Brain microvascular endothelial cell (primary cell): ENCODE results near the gene OXER1.

ENCODE experiments used
- DNase-seq: peaks from one replicate; pipeline ENCODE4 v3.0.0-alpha.2; 2020
- H3K27ac ChIP-seq: fragments of 250-450 bp; sonication (Bioruptor Pico); 2 replicates; pipeline ENCODE4 v1.5.1; 2020; ENCODE audit warnings: mild to moderate bottlenecking, moderate library complexity
- H3K27me3 ChIP-seq: fragments of 250-450 bp; sonication (Bioruptor Pico); replicated peaks from 2 replicates; pipeline ENCODE4 v1.5.1; 2020; ENCODE audit warnings: mild to moderate bottlenecking
- H3K36me3 ChIP-seq: fragments of 250-450 bp; sonication (Bioruptor Pico); replicated peaks from 2 replicates; pipeline ENCODE4 v1.5.1; 2020; ENCODE audit warnings: mild to moderate bottlenecking
- H3K4me3 ChIP-seq: 2 replicates; pipeline ENCODE4 v1.5.1; 2011; ENCODE audit warnings: low read depth, mild to moderate bottlenecking, control low read depth, low read length, moderate library complexity
- in situ Hi-C: cut with HindIII; loops from 2 replicates; pipeline ENCODE4 v1.10.0; 2017; ENCODE audit warnings: low sequenced_read_pairs, low pct_ligation_motif_present
- TF ChIP-seq, protein P1 (sequence below): IDR thresholded peaks from 2 replicates; pipeline ENCODE4 v1.5.1; 2011; ENCODE audit warnings: low read depth, mild to moderate bottlenecking, moderate library complexity, low read length, control low read depth, inconsistent platforms; ENCODE audit errors: missing control alignments

OXER1 gene

GRCh38 chr2:42809131-42809818 lies 45.3 kb upstream of the OXER1 start:
- peak overlapping the region; percentile 97 for H3K27ac ChIP-seq
- H3K36me3 ChIP-seq = no peaks in the 10 kb centered on the region
- no peaks in the 10 kb centered on the region for H3K27me3 ChIP-seq
- H3K4me3 ChIP-seq = peak overlapping the region; percentile 63
- in situ Hi-C loops = no loop called here
- no peak for DNase-seq
- TF ChIP-seq, protein P1, sequence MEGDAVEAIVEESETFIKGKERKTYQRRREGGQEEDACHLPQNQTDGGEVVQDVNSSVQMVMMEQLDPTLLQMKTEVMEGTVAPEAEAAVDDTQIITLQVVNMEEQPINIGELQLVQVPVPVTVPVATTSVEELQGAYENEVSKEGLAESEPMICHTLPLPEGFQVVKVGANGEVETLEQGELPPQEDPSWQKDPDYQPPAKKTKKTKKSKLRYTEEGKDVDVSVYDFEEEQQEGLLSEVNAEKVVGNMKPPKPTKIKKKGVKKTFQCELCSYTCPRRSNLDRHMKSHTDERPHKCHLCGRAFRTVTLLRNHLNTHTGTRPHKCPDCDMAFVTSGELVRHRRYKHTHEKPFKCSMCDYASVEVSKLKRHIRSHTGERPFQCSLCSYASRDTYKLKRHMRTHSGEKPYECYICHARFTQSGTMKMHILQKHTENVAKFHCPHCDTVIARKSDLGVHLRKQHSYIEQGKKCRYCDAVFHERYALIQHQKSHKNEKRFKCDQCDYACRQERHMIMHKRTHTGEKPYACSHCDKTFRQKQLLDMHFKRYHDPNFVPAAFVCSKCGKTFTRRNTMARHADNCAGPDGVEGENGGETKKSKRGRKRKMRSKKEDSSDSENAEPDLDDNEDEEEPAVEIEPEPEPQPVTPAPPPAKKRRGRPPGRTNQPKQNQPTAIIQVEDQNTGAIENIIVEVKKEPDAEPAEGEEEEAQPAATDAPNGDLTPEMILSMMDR = no peak

DNA sequence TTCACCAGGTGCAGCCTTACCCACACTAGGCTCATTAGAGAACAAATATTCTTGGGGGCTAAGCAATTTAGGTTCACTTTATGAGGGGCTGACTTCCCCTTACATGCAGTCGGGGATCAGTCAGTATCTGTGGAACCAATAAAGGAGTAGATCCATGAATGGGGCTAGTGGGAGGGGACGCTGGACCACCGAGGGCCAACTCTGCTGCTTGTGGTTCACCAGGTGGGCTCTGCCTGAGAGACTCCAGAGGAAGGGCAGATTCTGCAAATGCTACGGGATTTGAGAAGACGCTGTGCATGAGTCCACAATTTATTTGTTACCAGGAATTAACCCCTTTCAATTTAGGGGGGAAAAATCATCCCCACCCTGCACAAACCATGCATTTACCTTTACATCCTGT lies 44.4 kb upstream of the OXER1 start:
- DNase-seq = no peak
- TF ChIP-seq, protein P1 = no peak
- H3K4me3 ChIP-seq = no peak overlapping the region
- no peak overlapping the region for H3K27ac ChIP-seq
- H3K27me3 ChIP-seq = no peaks in the 10 kb centered on the region
- in situ Hi-C loops = no loop called here
- no peaks in the 10 kb centered on the region for H3K36me3 ChIP-seq

DNA sequence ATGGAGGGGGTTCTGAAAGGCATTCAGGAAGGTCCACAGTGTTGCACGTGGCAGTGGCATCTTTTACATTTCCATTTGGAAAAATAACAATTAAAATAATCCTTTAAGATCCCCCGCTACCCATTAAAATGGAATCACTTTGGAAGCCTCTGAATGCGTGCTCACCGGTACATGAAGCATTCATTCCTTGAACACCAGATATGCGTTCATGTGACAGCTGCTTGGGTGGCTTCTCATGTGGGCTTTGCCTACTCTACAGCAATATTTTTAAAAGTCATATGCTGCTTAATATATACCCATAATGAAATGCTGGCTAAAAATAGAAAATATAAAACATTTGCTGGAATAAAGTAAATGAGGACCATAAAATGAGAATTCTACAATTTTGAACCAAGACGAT lies 42.9 kb upstream of the OXER1 start:
- TF ChIP-seq, protein P1 = no peak
- no peak for DNase-seq
- H3K27ac ChIP-seq = no peak overlapping the region
- H3K27me3 ChIP-seq = no peaks in the 10 kb centered on the region
- H3K36me3 ChIP-seq = no peaks in the 10 kb centered on the region
- no peak overlapping the region for H3K4me3 ChIP-seq
- in situ Hi-C loops = no loop called here

- in situ Hi-C loops = no loop called here
- Histone ChIP-seq H3K27me3 (no peaks in the 10 kb centered on the region), H3K27ac (no peak overlapping the region), H3K4me3 (no peak overlapping the region), H3K36me3 (no peaks in the 10 kb centered on the region)
- DNase-seq = no peak
- TF ChIP-seq, protein P1 = no peak
Measured at GRCh38 chr2:42804891-42805290, 41.0 kb upstream of the OXER1 start.

DNA sequence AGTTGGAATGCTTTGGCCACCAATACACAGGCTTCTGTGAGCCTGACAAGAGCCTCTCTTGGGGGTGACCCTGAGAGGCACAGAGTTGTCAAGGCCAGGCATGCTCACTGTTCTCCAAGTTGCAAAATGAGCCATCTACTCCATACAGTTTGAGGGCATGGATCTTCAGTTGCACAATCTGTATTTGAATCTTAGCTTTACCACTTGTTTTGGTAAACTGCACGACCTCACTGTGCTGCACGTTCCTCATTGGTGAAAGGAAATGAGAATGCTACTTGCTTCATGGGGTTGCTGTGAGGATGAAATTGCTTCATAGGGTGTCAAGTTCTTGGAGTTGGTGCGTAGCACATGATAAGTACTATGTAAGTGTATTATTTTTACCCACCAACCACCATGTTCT lies 40.4 kb upstream of the OXER1 start:
- no peaks in the 10 kb centered on the region for H3K36me3 ChIP-seq
- no peaks in the 10 kb centered on the region for H3K27me3 ChIP-seq
- TF ChIP-seq, protein P1 = no peak
- no peak for DNase-seq
- in situ Hi-C loops = no loop called here
- H3K4me3 ChIP-seq = no peak overlapping the region
- no peak overlapping the region for H3K27ac ChIP-seq

GRCh38 chr2:42802150-42802549 lies 38.2 kb upstream of the OXER1 start:
- TF ChIP-seq, protein P1 = no peak
- no peak for DNase-seq
- Histone ChIP-seq H3K36me3 (no peaks in the 10 kb centered on the region), H3K27me3 (no peaks in the 10 kb centered on the region), H3K27ac (no peak overlapping the region), H3K4me3 (no peak overlapping the region)
- in situ Hi-C loops = no loop called here
